T-helper 2 cell (primary cell): ENCODE data around the gene STEAP1B.

Experiments used
- DNase-seq, 5 experiments: peaks; one replicate each; pipeline versions ENCODE4 v3.0.0 to v3.0.0-alpha.2; 2012 to 2022

The STEAP1B gene

DNA sequence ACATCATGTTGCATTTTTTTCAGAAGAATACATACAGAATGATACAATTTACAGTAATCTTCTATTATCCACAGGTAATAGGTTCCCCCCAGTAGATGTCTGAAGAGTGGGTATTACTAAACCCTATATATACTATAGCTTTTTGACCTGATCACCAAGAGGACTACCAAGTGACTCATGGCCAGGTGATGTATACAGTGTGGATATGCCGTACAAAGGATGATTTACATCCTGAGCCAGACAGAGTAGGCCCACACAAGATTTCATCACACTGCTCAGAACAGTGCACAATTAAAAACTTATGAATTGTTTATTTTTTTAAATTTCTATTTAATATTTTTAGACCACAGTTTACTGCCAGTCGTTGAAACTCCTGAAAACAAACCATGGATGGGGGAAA, 70.6 kb downstream of the STEAP1B start:
- no peak for DNase-seq

- DNase-seq: no peak
Measured at GRCh38 chr7:22427855-22428254, 72.1 kb downstream of the STEAP1B start.

GRCh38 chr7:22427104-22427503, 72.9 kb downstream of the STEAP1B start:
- DNase-seq: no peak

GRCh38 chr7:22426463-22427094, 73.4 kb downstream of the STEAP1B start:
- no peak for DNase-seq

- DNase-seq: no peak
Measured at GRCh38 chr7:22425361-22425760, 74.6 kb downstream of the STEAP1B start.

DNA sequence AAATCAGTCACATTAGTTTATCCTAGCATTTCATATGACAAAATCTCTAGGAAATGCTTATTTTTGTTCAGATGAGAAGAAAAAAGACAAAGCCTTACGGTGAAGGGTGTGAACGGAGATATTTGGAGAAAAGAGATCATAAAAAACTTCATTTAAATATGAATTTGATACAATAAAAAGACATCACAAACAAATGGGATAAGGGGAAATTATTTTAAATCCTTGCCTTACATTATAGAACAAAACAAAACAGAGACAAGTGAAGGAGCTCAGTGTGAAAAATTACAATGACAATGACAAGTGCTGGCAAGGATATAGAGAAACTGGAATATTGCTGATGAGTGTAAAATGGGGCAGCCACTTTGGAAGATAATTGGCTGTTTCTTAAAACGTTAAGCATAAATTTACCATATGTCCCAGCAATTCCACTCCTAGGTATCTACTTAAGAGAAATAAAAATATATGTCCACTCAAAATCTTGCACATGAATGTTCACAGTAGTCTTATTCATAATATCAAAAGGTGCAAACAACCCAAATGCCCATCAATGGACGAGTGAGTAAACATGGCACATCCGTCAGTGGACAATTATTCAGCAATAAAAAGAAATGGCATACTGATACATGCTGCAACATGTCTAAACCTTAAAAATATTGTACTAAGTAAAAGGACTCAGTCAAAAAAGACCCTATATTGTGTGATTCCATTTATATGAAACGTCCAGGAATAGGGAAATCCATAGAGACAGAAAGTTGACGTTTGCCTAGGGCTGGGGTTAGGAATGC, 77.0 kb downstream of the STEAP1B start:
- no peak for DNase-seq

GRCh38 chr7:22420973-22421635, 78.9 kb downstream of the STEAP1B start:
- no peak for DNase-seq

DNA sequence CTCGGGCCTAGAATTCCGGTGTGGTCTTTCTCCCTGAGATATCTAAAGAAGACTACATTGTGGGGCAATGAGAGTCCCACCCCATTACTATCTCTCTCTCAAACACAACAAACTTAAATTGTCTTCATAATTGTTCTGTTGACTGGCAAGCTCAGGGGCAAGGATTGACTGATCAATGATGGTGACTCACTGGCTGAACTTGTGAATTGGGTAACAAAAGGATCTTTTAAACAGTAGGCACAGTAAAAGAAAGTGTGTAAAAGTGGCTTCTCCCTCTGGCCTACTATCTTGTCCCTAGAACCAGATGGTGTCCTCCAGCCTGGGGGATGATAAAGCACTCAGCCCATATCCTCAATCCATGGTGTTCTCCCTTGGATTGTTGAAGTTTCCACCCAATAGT, 80.0 kb downstream of the STEAP1B start:
- no peak for DNase-seq

DNA sequence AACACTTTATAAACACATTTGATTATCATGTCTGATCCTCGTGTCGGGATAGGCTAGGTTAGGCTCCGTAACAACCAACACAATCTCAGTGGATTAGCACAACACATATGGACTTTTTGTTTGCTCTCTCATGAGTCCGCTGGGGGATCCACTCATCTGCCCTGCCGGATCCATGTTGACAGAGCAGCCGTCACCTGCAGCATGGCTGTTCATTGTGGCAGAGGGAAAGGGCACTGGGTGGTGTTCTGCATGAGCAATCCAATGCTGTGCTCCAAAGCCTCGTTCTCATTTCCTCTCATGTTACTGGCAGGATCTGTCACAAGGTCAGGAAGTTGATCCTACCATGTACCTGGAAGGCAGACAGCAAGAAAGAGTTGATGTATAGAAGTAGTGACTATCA, 80.5 kb downstream of the STEAP1B start:
- no peak for DNase-seq

- DNase-seq: no peak
Measured at GRCh38 chr7:22418251-22419046, 81.5 kb downstream of the STEAP1B start.

GRCh38 chr7:22417841-22418240, 82.1 kb downstream of the STEAP1B start:
- DNase-seq: no peak

- DNase-seq: no peak
Measured at GRCh38 chr7:22417349-22417748, 82.6 kb downstream of the STEAP1B start.

- DNase-seq: no peak
Measured at GRCh38 chr7:22414424-22414823, 85.6 kb downstream of the STEAP1B start.

- no peak for DNase-seq
Measured at GRCh38 chr7:22413211-22413610, 86.8 kb downstream of the STEAP1B start.

- DNase-seq: no peak
Measured at GRCh38 chr7:22411977-22412693, 87.9 kb downstream of the STEAP1B start.

GRCh38 chr7:22406715-22407114, 93.3 kb downstream of the STEAP1B start:
- no peak for DNase-seq

- no peak for DNase-seq
Measured at GRCh38 chr7:22404421-22405023, 95.5 kb downstream of the STEAP1B start.

GRCh38 chr7:22403344-22403743, 96.6 kb downstream of the STEAP1B start:
- no peak for DNase-seq

GRCh38 chr7:22402250-22402649, 97.7 kb downstream of the STEAP1B start:
- peak in 2 of 5 experiments; percentile 2 to 51 for DNase-seq

- no peak for DNase-seq
Measured at GRCh38 chr7:22400936-22401553, 98.9 kb downstream of the STEAP1B start.

- DNase-seq: no peak
Measured at GRCh38 chr7:22400150-22400814, 99.7 kb downstream of the STEAP1B start.
